22Rv1 (cell line): ENCODE measurements around the gene ICE2.

Experiments used
- CTCF ChIP-seq: fragments of 450-650 bp; IDR thresholded peaks from 2 replicates; pipeline ENCODE4 v1.5.1; 2017; ENCODE audit warnings: mild to moderate bottlenecking
- ZFX ChIP-seq: fragments of 450-650 bp; IDR thresholded peaks from 2 replicates; pipeline ENCODE4 v1.6.1; 2017; ENCODE audit warnings: antibody characterized with exemption, borderline replicate concordance

GRCh38 chr15:60392601-60392985 is 86.3 kb downstream of the ICE2 start:
- TF ChIP-seq CTCF = no peak
- no peak for TF ChIP-seq ZFX
